GM19468 (cell line): Measurements from ENCODE around the gene CCDC188.

ENCODE experiments used
- ATAC-seq: cut with Tn5 transposase; IDR thresholded peaks from one replicate; pipeline ENCODE4 v1.9.1; 2021; ENCODE audit warnings: mild to moderate bottlenecking, moderate library complexity, moderate number of reproducible peaks; ENCODE audit not compliant: unreplicated experiment; ENCODE audit errors: extremely low read depth

CCDC188 gene

GRCh38 chr22:20153945-20154344 is 3.1 kb upstream of the CCDC188 start:
- ATAC-seq, result no peak

- no peak for ATAC-seq
Measured at GRCh38 chr22:20152464-20152890, 1.6 kb upstream of the CCDC188 start.

DNA sequence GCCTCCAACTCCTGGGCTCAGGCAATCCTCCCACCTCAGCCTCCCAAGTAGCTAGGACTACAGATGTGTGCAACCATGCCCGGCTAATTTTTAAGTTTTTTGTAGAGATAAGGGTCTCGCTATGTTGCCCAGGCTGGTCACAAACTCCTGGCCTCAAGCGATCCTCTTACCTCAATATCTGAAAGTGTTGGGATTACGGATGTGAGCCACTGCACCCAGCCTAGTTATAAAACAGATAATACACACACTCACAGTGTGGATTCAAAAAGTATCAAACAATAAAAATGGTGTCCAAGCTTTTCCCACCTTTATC is 377 bp upstream of the CCDC188 start:
- ATAC-seq, result no peak

GRCh38 chr22:20149257-20150250 is 1.3 kb downstream of the CCDC188 start:
- no peak for ATAC-seq

- ATAC-seq, result no peak
Measured at GRCh38 chr22:20148414-20148813, 2.4 kb downstream of the CCDC188 start.

GRCh38 chr22:20147237-20147988 is 3.4 kb downstream of the CCDC188 start:
- ATAC-seq, result no peak

DNA sequence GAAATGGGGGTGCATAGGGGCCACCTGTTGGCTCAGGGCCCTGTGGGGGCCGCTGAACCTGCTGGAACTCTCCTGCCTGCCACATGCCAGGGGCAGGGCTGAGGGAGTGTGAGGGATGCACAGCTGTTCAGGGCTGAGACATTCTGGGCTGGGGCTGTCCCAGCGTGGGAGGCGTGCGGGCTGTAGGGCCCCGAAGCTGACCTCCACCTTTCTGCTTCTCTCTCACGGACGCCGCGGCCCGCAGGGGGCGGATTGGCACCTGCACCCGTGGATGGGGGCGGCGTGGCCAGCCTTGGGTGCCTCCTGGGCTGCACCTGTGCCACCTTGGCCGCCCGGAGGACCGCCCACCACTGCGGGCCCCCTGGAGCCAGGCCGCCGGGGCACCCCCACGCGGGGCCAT is 4.1 kb downstream of the CCDC188 start:
- no peak for ATAC-seq

DNA sequence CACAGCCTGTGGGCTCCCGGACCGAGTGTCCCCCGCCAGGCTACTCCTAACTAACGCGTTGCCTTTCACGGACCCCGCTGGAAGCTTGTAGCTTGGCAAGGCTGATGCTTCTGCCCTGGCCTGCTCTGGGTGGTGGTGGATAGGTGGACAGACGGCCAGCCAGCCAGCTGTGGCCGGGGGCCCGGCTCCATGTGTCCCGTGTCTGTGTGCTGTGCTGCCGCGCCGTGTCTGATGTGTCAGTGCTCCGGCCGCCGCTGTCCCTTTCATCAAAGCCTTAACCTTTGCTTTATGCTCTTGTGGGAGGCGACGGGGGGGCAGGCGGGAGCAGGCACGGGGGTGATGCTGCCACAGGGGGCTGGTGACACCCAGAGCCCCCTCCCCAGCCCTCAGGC is 5.0 kb downstream of the CCDC188 start:
- no peak for ATAC-seq

GRCh38 chr22:20145206-20145831 is 5.5 kb downstream of the CCDC188 start:
- ATAC-seq, result no peak

DNA sequence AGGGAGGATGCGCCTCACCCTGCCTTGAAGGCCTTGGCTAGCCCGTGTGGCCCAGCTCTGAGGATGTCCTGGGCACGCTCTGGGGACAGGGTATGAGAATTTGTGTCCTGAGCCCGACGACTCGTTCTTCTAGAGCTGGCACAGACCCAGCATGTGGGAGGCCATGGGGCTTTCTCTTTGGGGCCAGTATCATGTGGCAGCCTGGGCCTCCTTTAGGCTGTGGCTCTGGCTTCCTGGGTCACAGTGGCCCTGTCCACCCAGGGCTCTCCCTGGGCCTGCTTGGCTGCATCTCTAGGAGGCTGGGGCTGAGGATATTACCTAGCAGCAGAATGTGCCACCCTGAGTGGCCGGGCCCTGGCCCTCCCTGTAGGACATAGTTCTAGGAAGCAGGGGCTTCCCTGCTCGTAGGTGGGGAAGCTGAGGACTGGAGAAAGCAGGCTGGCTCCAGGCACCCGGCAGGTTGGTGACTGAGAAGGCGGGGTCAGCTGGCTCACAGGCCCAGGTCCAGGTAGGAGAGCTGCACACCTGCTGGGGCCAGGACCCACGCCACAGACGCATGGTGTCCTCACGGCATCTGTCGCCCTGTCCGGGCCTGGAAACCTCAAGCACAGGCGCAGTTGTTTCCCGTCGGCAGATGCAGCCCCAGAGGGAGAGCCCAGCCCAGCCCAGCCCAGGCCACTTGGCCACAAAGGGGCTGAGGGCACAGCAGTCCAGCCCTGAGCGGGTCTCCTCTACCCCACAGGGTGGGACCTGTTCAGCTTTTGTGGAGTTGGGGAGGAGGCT is 6.8 kb downstream of the CCDC188 start:
- no peak for ATAC-seq

- no peak for ATAC-seq
Measured at GRCh38 chr22:20142711-20143621, 7.9 kb downstream of the CCDC188 start.

- ATAC-seq, result no peak
Measured at GRCh38 chr22:20141186-20142077, 9.4 kb downstream of the CCDC188 start.

DNA sequence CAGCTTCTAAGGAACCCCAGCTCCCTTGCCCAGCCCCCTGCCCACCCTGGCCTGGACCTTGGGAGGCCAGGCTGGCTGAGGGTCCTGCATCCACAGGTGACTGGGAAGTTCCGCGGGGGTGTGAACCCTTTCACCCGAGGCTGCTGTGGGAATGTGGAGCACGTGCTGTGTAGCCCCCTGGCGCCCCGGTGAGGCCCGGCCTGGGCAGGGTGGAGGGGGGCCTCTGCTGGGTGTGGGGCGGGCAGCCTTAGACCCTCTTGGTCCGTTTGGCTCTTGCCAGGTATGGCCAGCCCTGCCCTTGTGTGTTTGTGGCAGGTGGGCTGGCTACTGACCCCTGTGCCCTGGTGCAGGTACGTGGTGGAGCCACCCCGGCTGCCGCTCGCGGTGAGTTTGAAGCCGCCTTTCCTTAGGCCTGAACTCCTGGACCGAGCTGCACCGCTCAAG is 10.3 kb downstream of the CCDC188 start:
- no peak for ATAC-seq

DNA sequence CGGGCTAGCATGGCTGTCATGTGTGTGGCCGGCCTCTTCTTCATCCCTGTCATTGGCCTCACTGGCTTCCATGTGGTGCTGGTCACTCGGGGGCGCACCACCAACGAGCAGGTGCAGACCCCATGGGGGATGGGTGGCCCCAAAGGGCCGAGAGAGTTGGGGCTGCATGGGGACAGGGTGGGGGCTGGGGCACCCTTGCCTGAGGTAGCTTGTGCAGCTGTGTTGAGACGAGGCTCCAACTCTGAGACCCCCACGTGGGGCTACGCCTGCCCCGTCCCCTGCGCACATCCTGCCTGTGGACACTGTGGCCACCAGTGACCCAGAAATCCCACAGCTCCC is 10.8 kb downstream of the CCDC188 start:
- ATAC-seq, result no peak

DNA sequence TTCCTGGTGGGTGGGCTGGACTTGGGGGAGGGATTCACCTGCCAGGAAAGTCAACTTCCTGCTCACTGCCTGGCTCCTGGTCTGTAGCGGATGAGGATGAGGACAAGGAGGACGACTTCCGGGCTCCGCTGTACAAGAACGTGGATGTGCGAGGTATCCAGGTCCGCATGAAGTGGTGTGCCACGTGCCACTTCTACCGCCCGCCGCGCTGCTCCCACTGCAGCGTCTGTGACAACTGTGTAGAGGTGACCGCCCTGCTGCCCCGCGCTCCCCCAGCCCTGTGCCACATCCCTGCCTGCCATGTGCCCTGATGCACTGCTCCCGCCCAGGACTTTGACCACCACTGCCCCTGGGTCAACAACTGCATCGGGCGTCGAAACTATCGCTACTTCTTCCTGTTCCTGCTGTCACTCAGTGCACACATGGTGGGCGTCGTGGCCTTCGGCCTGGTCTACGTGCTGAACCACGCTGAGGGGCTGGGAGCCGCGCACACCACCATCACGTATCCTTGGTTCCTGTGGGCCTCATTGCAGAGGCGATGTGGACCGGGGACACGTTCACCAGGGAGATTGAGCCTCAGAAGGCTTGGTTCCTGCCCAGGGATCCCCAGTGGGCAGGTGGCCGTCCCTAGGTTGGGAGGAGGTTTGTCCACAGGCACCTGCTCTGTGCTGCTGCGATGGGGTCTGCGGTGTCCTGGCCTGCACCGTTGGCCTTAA is 11.3 kb downstream of the CCDC188 start:
- ATAC-seq, result no peak

DNA sequence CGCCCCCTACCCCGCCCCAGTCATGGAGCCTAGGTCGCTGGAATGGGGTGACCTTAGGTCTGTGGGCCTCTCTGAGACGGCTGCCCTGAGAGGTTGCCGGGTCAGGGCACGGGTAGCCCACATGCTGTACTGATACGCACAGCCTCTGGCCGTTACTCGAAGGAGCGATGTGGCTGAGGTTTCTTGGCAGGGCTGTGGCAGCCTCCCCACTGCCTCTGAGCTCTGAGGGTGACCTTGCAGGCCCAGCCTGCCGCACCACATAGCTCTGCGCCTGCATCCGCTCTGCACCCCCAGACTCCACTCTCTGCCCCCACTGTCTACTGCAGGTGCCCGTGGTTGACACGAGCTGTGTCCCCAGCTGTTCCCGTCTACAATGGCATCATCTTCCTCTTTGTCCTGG is 12.0 kb downstream of the CCDC188 start:
- ATAC-seq, result no peak

DNA sequence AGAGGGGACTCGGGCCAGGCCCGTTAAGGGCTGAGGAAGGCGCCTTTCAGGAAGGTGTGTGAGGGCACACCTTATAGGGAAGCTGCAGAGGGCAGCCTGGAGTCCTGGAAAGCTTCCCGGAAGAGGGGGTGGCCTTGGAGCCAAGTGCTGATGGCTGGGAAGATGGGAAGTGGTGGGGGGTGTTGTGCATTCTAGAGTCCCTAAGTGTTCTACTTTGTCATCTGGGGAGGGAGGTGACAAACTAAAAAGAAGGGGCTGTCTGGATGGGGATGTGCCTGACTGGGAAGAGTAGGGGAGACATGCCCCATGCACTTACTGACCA is 12.5 kb downstream of the CCDC188 start:
- ATAC-seq, result no peak
